Left renal cortex interstitium (tissue), 4 donors: ENCODE data around the gene PKLR. TPM values are rescaled to one million over a fixed set of nuclear protein-coding genes. Genes with fewer than 3 reads are reported as not detected.
"Not testable (repeated sequence)": the region's sequence is repeated elsewhere in the genome, so short reads cannot be mapped to it uniquely, and the experiment has no call there.

Experiments
- DNase-seq, 4 donors: peaks; one replicate each; pipeline ENCODE4 v3.0.0-alpha.2; 2013; ENCODE audit warnings: low read depth in 4 of 4, low spot score in 2 of 4, missing footprints in 1 of 4
- polyA plus RNA-seq, 4 donors: library from polyadenylated mRNA; unstranded; fragments of 120-200 nt; gene quantifications; one replicate each; pipeline ENCODE4 v1.2.1, GENCODE V29; 2013; ENCODE audit not compliant: insufficient read length in 4 of 4

The PKLR gene
- polyA plus RNA-seq, 4 donors = 5.4 to 9.3 (median 8.7) TPM

GRCh38 chr1:155261493-155261851 is 39.8 kb downstream of the PKLR start:
- DNase-seq = no peak

- DNase-seq = no peak
Observed at GRCh38 chr1:155260276-155260675, 41.0 kb downstream of the PKLR start.

DNA sequence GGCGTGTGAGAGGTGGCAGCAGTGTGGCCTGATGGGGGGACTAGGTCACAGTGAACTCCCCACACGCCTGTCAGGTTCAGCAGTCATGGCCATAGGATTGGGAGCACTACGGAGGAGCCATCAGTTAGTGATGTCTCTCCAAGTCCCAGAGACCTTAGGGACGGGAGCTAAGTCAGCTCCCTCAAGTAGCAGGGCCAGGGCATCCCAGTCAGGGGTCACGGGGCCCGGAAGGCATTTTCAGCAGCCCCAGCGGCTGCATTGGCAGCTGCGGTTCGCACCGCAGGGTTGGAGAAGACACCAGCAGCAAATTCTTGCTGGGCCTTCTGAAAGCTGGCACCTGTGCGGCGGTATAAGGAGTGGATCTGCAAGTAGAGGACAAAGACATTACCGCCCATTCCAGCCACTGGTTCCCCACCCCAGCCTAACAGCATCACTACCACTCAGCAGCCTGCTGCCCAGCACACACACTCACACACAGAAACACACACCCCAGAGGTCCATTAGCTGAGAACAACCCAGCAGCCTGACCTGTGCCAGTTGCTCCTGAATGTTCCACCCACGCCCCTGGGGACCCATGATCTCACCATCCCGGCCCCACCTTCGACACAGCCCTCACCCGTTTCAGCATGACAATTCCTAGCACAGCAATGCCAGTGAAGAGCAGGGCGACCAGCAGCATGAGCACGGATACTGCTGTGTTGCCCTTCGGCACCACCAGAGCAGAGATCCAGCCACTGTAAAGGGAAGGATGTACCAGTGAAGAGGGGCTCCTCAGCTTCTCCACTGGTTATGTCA is 45.0 kb downstream of the PKLR start:
- DNase-seq = no peak

DNA sequence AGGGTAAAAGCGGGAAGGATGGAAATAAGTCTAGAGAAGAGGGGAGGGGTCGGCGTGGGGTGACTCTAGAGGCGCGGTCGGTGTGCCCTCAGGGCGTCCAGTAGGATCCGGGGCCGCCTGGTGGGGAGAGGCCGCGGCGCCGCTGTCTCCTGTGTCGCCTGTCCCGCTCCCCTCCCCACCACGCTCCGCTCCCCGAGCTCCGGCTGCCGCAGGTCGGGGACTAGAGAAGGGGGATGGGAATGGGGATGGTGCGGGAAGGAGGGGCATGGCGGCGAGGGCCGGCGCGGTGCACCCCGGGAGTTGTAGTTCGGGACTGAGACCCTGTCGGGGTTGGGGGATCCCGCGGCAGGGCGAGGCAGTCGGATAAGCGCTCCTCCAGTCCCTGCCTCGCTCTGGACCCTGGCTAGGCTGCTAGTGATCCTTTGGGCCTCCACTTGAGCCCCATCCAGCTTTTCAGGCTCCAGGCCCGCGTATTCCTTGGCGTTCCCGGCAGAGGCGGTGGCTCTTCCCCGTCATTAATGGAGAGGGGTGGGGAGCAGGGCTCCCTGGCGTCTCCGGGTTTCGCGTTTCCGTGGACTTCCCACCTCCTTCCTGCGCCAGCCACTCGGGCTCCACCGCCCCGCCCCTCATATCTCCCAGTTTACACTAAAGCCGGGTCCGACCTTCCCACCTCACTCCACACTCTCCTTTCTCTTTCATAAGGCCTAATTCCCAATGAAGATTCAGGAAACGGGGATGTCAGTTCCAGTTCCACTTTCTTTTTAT is 45.8 kb downstream of the PKLR start, which contains the start of gene ENTREP3:
Gene ENTREP3, minus strand, starts transcription at position 241 of the 765 bp plus-strand sequence. CDS start 606 bp downstream, outside the sequence.
- DNase-seq = peak in 2 of 4 donors; percentile 82 to 85

DNA sequence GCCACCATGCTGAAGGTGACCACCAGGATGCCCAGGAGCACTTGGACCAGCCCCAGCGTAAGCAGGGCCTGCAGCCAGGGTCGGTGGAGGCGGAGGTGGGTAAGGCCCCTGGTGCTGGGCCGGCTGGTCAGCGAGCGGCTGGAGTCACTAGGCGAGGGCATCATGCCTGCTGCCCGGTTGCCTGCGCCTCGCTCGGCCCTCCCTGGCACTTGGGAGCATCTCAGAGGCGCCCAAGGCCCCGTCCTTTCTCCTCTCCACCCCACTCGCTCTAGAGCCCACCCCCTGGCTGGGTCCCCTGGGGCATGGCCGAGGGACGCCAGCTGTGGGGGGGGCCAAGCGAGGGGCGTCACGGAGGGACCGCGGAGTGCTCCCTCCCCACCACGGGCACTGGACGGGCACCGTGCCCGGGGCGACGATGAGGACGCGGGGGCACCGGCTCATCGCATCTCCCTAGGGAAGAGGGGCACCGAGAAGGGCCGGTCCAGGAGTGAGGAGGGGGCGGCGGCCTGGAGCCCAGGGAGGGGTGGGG is 46.5 kb downstream of the PKLR start:
- no peak for DNase-seq

DNA sequence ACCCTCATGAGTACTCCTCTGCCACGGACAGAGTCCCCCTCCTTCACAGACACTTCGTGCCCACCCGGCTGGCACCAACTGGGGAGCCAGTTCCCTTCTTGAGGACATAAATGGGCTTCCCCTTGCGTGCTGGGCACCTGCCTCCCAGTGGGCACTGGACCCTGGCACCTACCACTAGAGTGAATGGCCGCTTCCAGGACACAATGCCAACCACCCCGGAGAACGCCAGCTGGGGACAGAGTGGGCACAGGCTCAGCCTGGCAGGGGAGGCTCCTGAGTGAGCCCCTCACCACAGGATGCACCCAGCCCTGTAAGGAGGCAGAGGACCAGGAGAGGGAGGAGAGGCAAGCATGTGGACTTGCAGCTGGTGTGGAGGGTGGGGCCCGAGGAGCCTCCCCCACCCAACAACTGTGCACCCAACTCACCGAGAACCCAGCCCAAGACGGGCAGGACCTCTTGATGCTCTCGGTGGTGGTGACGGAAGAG is 47.0 kb downstream of the PKLR start:
- DNase-seq = no peak

DNA sequence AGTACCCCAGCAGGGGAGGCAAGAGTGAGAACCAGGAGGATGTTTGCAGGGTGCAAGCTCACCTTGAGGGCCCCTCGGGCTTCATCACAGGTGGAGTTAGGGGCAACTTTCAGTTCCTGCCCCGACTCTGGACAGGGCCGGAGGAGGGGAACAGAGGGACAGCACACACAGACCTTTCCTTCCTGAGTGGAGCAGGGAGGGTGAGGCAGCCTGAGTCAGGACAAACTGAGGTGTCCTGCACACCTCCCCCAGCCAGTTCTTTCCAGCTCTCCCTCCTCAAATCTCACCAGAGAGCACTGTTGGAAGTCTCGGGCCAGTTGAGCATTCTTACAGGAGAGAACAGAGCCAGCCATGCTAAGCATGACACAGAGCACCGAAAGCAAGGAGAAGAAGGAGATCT is 47.4 kb downstream of the PKLR start:
- DNase-seq = no peak

DNA sequence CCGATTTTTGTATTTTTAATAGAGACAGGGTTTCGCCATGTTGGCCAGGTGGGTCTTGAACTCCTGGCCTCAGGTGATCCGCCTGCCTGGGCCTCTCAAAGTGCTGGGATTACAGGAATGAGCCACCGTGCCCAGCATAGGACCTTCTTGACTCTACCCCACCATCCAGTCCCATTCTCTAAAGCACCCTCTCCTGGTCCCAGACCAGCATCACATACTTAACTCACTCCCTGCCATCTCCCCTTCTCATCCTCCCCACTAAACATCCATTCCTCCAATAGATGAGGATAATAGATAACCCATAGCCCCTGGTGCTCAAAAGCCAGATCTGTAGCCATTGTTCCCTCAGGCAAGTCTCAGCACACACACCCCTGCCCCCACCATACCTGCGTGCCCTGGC is 48.0 kb downstream of the PKLR start:
- DNase-seq = no peak

- DNase-seq = no peak
Observed at GRCh38 chr1:155251566-155251965, 49.7 kb downstream of the PKLR start.

GRCh38 chr1:155250633-155251449 is 50.4 kb downstream of the PKLR start:
- peak in 2 of 4 donors; percentile 83 to 91 for DNase-seq

GRCh38 chr1:155250246-155250632 is 51.0 kb downstream of the PKLR start:
- DNase-seq = no peak

- no peak for DNase-seq
Observed at GRCh38 chr1:155247667-155248553, 53.3 kb downstream of the PKLR start.

DNA sequence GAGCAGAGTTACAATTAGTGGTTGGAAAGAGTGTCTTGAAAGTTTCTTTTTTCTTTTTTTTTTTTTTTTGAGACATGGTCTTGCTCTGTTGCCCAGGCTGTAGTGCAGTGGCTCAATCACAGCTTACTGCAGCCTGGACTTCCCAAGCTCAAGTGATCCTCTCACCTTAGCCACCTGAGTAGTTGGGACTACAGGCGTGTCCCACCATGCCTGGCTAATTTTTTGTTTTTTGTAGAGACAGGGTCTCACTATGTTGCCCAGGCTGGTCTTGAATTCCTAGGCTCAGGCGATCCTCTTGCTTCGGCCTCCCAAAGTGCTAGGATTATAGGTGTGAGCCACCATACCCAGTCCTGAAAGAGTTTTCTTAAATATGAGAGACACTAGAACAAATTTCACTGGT is 54.4 kb downstream of the PKLR start:
- not testable (repeated sequence) for DNase-seq

- DNase-seq = no peak
Observed at GRCh38 chr1:155245163-155245524, 56.1 kb downstream of the PKLR start.

GRCh38 chr1:155244368-155245162 is 56.7 kb downstream of the PKLR start:
- peak; percentile 94 to 100 (median 98) for DNase-seq

DNA sequence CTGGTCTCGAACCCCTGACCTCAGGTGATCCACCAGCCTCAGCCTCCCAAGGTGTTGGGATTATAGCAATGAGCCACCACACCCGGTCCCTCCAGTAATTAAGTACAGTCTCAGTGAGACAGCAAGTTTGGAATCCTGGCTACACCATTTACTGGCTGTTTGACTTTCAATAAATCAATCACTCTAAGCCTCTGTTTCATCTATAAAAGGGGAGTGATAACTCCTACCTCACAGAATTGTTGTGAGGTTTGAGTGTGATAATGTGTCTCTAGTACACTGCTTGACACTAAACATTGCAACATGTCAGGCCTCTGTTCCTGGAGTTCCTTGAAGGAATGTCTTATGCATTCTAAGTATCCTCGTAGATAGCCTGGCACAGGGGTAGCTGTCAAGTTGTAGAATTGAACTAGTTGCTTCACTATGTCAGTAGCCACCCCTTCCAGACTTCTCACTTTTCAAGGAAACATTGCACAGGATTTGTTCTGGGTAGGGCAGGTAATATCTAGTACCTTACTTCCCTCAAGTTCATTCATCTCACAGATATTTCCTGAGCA is 58.4 kb downstream of the PKLR start:
- DNase-seq = no peak

DNA sequence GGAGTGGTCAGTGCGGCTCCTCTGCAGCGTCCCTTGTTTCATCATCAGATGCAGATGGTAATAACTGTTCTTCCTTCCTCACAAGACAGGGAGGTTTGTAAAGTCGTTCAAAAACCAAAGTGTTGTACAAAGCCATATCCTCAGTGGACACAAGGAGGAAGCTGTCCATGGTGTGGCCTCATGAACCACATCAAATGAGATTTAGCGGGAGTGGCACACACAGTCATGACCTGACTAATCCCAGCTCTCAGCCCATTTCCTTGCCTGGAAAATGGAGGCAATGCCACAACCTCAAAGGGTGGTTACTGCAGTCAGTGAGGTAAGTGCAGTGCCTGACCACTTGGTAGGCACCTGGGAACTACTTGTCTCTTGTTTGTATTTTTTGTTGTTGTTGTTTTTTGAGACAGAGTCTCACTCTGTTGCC is 59.4 kb downstream of the PKLR start:
- DNase-seq = no peak

DNA sequence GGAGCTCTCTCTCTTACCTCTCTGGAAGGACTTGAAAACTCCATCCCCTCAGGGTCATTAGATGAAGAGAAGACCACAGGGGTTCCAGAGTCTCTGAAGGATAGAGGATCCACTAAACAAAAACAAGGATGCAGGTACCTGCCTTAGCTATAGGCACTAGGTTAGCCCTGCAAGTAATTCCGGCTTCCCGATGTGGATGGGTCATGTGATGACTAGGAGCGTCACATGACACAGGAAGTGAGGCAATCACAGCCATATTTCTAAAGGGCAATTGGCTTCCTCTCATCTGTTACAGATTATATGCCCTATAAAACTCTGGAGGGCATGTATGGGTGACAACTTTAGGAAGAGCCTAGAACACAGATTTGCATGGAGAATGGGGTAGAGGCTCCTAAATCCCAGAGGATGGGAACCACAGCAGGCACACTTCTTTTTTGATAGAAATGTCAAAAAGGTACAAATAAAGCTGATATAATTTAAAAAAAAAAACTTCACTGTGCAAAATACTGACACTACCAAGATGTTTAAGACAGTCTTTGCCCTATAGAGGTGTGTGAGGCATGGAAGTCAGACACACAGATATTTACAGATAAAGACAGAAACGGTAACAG is 60.1 kb downstream of the PKLR start:
- no peak for DNase-seq
